Omental fat pad (tissue), 4 donors: ENCODE measurements around the gene MAPK6. TPM values are rescaled to one million over a fixed set of nuclear protein-coding genes. Genes with fewer than 3 reads are reported as not detected.
A peak's percentile ranks its signal among the peaks of the same experiment; 100 is the strongest.
"Not testable (repeated sequence)": the region's sequence is repeated elsewhere in the genome, so short reads cannot be mapped to it uniquely, and the experiment has no call there.

Experiments used
- ATAC-seq: fragments of 150-250 bp; one replicate; pipeline ENCODE4 v1.9.1; 2016; ENCODE audit warnings: mild to moderate bottlenecking, moderate library complexity; ENCODE audit not compliant: low FRiP score
- DNase-seq: peaks from one replicate; pipeline ENCODE4 v3.0.0-alpha.2; 2019; ENCODE audit warnings: low spot score
- CTCF ChIP-seq, 3 donors: fragments of 450-650 bp; IDR thresholded peaks; one replicate each; pipeline ENCODE4 v1.5.1; 2016 to 2017; ENCODE audit warnings: antibody characterized with exemption in 3 of 3, mild to moderate bottlenecking in 3 of 3, moderate library complexity in 2 of 3
- total RNA-seq, 4 donors: library from RNA; depleted of rRNA; stranded (reverse); fragments of >200 nt; gene quantifications; one replicate each; pipeline ENCODE4 v1.1.0, GENCODE V29; 2016

Gene MAPK6
- total RNA-seq, 4 donors from 2014 or later, result 20.3 to 44.9 (median 28.9) TPM

GRCh38 chr15:51973775-51974174, 45.2 kb upstream of the MAPK6 start:
- no peak for ATAC-seq
- DNase-seq, result no peak
- TF ChIP-seq CTCF (IDR thresholded peaks at IDR 0.05), result no peak

- DNase-seq (no peak), ATAC-seq (peak; percentile 72)
- peak in 1 of 3 donors; percentile 15 for TF ChIP-seq CTCF (IDR thresholded peaks at IDR 0.05)
Measured at GRCh38 chr15:51982013-51982769, 36.8 kb upstream of the MAPK6 start.

GRCh38 chr15:51982770-51983103, 36.3 kb upstream of the MAPK6 start:
- TF ChIP-seq CTCF (IDR thresholded peaks at IDR 0.05), result no peak
- DNase-seq (no peak), ATAC-seq (no peak)

- ATAC-seq (no peak), DNase-seq (no peak)
- no peak for TF ChIP-seq CTCF (IDR thresholded peaks at IDR 0.05)
Measured at GRCh38 chr15:51991141-51991540, 27.9 kb upstream of the MAPK6 start.

GRCh38 chr15:51992953-51993352, 26.1 kb upstream of the MAPK6 start:
- TF ChIP-seq CTCF (IDR thresholded peaks at IDR 0.05), result no peak
- no peak for ATAC-seq

GRCh38 chr15:52002351-52002750, 16.7 kb upstream of the MAPK6 start:
- no peak for ATAC-seq
- no peak for TF ChIP-seq CTCF (IDR thresholded peaks at IDR 0.05)
- DNase-seq, result no peak

More at GRCh38 chr15:51992953-51993352, 26.1 kb upstream of the MAPK6 start:
- no peak for DNase-seq

GRCh38 chr15:52003089-52003488, 15.9 kb upstream of the MAPK6 start:
- not testable (repeated sequence) for DNase-seq, ATAC-seq
